ENCODE results near the gene FHIT. TPM values are rescaled to one million over a fixed set of nuclear protein-coding genes. Genes with fewer than 3 reads are reported as not detected.

Gene FHIT
- total and polyA plus RNA-seq, 10 of the 15 experiments (the other 5 are each of a cell fraction or from before 2014, with no cell fraction given): 4.2 to 14.9 (median 9.4) TPM

DNA sequence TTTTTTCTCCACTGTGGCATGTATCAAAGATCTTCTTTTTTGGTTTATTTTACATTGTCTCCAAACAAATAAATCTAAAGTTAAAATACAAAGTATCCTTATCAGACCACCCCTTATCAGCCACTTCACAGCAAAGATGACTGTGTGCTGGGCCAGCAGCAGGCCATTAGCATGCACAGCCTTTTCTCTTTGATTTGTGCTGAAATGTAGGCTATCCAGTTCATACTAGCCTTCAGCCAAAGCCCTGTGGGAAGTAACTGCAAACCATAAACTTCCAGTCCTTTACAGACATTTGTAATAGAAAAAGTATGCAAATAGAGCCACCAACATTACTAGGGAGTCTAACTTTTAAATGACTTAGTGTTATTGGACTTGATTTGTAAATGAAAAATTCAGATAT, 816.3 kb downstream of the FHIT start (continued):
- no peak for TF ChIP-seq RAD21 (IDR thresholded peaks at IDR 0.05; ENCODE audit: insufficient read depth, low read depth, low read length)
- TF ChIP-seq, protein P1, sequence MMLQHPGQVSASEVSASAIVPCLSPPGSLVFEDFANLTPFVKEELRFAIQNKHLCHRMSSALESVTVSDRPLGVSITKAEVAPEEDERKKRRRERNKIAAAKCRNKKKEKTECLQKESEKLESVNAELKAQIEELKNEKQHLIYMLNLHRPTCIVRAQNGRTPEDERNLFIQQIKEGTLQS (IDR thresholded peaks at IDR 0.05; ENCODE audit: borderline replicate concordance, extremely low read depth, low read depth, low read length): no peak
- no peak for TF ChIP-seq BRCA1 (IDR thresholded peaks at IDR 0.05; ENCODE audit: low read depth, low read length)
- TF ChIP-seq, protein P2, sequence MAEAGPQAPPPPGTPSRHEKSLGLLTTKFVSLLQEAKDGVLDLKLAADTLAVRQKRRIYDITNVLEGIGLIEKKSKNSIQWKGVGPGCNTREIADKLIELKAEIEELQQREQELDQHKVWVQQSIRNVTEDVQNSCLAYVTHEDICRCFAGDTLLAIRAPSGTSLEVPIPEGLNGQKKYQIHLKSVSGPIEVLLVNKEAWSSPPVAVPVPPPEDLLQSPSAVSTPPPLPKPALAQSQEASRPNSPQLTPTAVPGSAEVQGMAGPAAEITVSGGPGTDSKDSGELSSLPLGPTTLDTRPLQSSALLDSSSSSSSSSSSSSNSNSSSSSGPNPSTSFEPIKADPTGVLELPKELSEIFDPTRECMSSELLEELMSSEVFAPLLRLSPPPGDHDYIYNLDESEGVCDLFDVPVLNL (IDR thresholded peaks at IDR 0.05; ENCODE audit: low read depth, low read length): no peak
- TF ChIP-seq PML (IDR thresholded peaks at IDR 0.05; ENCODE audit: low read length): no peak
- TF ChIP-seq CBX5 (IDR thresholded peaks at IDR 0.05; ENCODE audit: low read depth): no peak
- no peak for TF ChIP-seq SMARCA5 (IDR thresholded peaks at IDR 0.05)
- no peak for TF ChIP-seq CHD4 (IDR thresholded peaks at IDR 0.05)
- no peak for TF ChIP-seq EGR1 (IDR thresholded peaks at IDR 0.05; ENCODE audit: borderline replicate concordance in 1 of 2, low read depth in 2 of 2, low read length in 2 of 2)
- TF ChIP-seq YBX1 (IDR thresholded peaks at IDR 0.05): no peak
- TF ChIP-seq POLR2AphosphoS5 (IDR thresholded peaks at IDR 0.05; ENCODE audit: low read length): no peak
- TF ChIP-seq SRF (IDR thresholded peaks at IDR 0.05; ENCODE audit: low read depth in 2 of 2, low read length in 2 of 2): no peak
- no peak for TF ChIP-seq NR2C1 (IDR thresholded peaks at IDR 0.05)

DNA sequence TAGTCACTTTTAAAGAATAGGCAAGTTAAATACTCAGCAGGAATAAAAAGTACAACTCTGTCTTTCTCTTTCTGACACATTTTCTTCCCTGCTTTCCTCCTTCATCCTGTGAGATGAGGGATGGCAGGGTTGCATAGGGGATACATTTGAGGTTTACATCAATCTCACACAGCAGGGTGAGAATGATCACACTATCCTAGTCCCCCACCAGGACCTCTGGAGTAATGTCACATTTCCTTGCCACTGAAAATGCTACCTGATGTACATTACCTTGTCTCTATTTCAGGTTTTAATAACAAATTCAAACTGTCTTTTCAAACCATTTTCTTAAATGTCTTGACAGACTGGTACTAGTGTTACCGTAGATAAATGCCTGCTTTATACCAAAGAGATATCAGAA, 816.9 kb downstream of the FHIT start:
- Histone ChIP-seq H3K27ac (ENCODE audit: control insufficient read depth, insufficient read depth) (no peak overlapping the region), H3K4me2 (ENCODE audit: control insufficient read depth, insufficient read depth) (no peak overlapping the region), H2AFZ (ENCODE audit: control insufficient read depth, low read depth, low read length) (no peak overlapping the region), H3K27me3 (replicated peaks in 1 of 2; ENCODE audit: control insufficient read depth in 2 of 2, insufficient read depth in 2 of 2, low read length in 1 of 2) (no peaks in the 10 kb centered on the region), H3K36me3 (ENCODE audit: control insufficient read depth in 2 of 2, insufficient read depth in 2 of 2, low read length in 1 of 2) (no peaks in the 10 kb centered on the region), H3K9ac (ENCODE audit: control insufficient read depth, insufficient read depth, low read length) (no peak overlapping the region), H3K4me3 (no peak overlapping the region), H3K9me3 (replicated peaks; ENCODE audit: control insufficient read depth, insufficient read depth, low read length) (no peaks in the 10 kb centered on the region), H3K79me2 (ENCODE audit: control insufficient read depth, insufficient read depth, low read length) (no peaks in the 10 kb centered on the region), H4K20me1 (ENCODE audit: control insufficient read depth, insufficient read depth) (no peaks in the 10 kb centered on the region), H3K4me1 (ENCODE audit: control insufficient read depth, insufficient read depth, low read length) (no peaks in the 10 kb centered on the region)
- in situ Hi-C loops (cut with MboI): no loop called here
- RAD21 ChIA-PET (ENCODE audit: unreplicated experiment): no interaction called here
- FAIRE-seq (no peak), ATAC-seq (no peak), DNase-seq (ENCODE audit: low read depth, low spot score) (no peak)
- WGBS (ENCODE audit: insufficient coverage, insufficient replicate concordance, low lambda C conversion rate, missing lambda C conversion rate): 48% methylated on average over 1 of the region's 1 CpG
- POLR2A ChIA-PET: no interaction called here
- intact Hi-C loops (cut with micrococcal nuclease; ENCODE audit: unreplicated experiment): no loop called here
- no TSS peak for BruUV-seq (replicated peaks)
- CTCF ChIA-PET: no interaction called here
- SMC1A ChIA-PET (ENCODE audit: uncharacterized antibody, unreplicated experiment): interaction anchor here (1.0 kb wide), 1 partner anchor 20 kb away, joined by 4 read pairs; no protein-coding TSS in a partner anchor
- no peak for TF ChIP-seq TCF7 (IDR thresholded peaks at IDR 0.05; ENCODE audit: borderline replicate concordance)
- no peak for TF ChIP-seq NBN (IDR thresholded peaks at IDR 0.05)
- TF ChIP-seq, protein P3, sequence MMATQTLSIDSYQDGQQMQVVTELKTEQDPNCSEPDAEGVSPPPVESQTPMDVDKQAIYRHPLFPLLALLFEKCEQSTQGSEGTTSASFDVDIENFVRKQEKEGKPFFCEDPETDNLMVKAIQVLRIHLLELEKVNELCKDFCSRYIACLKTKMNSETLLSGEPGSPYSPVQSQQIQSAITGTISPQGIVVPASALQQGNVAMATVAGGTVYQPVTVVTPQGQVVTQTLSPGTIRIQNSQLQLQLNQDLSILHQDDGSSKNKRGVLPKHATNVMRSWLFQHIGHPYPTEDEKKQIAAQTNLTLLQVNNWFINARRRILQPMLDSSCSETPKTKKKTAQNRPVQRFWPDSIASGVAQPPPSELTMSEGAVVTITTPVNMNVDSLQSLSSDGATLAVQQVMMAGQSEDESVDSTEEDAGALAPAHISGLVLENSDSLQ (IDR thresholded peaks at IDR 0.05): no peak
- TF ChIP-seq, protein P4, sequence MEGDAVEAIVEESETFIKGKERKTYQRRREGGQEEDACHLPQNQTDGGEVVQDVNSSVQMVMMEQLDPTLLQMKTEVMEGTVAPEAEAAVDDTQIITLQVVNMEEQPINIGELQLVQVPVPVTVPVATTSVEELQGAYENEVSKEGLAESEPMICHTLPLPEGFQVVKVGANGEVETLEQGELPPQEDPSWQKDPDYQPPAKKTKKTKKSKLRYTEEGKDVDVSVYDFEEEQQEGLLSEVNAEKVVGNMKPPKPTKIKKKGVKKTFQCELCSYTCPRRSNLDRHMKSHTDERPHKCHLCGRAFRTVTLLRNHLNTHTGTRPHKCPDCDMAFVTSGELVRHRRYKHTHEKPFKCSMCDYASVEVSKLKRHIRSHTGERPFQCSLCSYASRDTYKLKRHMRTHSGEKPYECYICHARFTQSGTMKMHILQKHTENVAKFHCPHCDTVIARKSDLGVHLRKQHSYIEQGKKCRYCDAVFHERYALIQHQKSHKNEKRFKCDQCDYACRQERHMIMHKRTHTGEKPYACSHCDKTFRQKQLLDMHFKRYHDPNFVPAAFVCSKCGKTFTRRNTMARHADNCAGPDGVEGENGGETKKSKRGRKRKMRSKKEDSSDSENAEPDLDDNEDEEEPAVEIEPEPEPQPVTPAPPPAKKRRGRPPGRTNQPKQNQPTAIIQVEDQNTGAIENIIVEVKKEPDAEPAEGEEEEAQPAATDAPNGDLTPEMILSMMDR (IDR thresholded peaks at IDR 0.05 in 2 of 3, conservative IDR thresholded peaks at IDR 0.05 in 1 of 3; ENCODE audit: control insufficient read depth in 2 of 3, extremely low read depth in 1 of 3, insufficient read depth in 1 of 3, low read depth in 3 of 3, low read length in 3 of 3): no peak
- no peak for TF ChIP-seq RAD21 (IDR thresholded peaks at IDR 0.05; ENCODE audit: insufficient read depth, low read depth, low read length)
- TF ChIP-seq SP1 (IDR thresholded peaks at IDR 0.05; ENCODE audit: low read depth, low read length): no peak
